NOMO-1 treated with DMSO at 0.1 percent for 48 hours (cell line): ENCODE results near the gene PMP22.
A peak's percentile ranks its signal among the peaks of the same experiment; 100 is the strongest.
"Not testable (repeated sequence)": the region's sequence is repeated elsewhere in the genome, so short reads cannot be mapped to it uniquely, and the experiment has no call there.

Experiments
- DNase-seq: peaks from one replicate; lab custom pipeline; 2025; ENCODE audit not compliant: unreplicated experiment; lab: John Stamatoyannopoulos, UW

Gene PMP22

DNA sequence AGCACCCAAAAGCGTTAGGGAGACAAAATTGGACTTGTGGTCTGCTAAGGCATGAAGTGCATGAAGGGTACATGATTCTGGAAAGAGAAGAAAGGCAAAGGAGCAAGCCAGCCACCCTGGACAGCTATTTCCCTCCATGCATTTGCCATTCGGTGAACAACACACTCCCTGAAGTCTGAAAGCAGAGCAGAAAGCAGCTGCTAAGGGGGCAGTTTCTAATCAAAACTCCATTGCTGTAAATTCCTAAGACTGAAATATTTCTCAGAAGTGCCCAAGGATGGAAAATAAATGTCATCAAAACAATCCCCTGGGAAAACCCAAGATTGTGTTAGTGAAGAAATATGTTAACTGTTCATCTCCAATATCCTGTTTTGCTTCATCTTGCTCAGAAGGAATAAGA, 44.3 kb downstream of the PMP22 start:
- DNase-seq: no peak

DNA sequence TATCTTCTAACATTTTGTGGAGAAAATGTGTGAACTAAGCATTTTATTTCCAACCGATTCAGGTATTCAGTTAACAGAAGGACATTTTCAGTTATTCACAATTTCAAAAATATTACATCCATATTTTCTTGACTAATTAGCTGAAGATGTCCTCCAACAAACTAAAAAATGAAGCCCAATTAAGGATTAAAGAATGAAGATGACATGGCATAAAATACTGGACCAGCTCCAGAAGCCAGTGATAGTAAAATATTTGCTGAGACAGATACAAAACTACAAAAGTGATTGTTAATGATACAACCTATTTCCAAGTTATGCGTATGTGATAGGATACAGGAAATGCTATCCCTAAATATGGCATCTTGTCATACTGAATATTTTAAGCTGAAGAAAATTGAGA, 48.6 kb downstream of the PMP22 start:
- no peak for DNase-seq

- DNase-seq: peak; percentile 42
These were observed 51.6 kb downstream of the PMP22 start for GRCh38 chr17:15213381-15214087.

- no peak for DNase-seq
These were observed 54.9 kb downstream of the PMP22 start for GRCh38 chr17:15210247-15210646.

- not testable (repeated sequence) for DNase-seq
These were observed 62.1 kb downstream of the PMP22 start for GRCh38 chr17:15203062-15203461.

- not testable (repeated sequence) for DNase-seq
These were observed 64.6 kb downstream of the PMP22 start for GRCh38 chr17:15200574-15200973.

- DNase-seq: no peak
These were observed 67.9 kb downstream of the PMP22 start for GRCh38 chr17:15197229-15197628.

DNA sequence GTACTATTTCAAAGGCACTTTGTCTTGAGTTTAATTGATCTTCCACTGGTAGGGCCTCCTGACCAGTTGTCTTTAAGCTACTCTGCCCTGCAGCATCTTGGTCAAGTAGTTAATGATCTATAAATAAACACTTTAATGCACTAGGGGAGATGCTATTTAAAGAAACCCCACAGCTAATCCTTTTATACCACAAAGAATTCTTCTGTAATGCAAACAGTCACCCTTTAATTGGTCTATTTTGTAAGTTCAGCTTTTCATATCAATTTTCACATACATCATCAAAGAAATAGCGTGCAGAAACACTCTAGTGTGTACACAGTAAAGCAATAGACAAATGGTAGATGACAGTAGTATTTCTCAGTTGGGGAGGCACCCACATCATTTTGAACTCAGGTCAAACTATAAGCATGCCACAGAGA, 70.3 kb downstream of the PMP22 start:
- no peak for DNase-seq

DNA sequence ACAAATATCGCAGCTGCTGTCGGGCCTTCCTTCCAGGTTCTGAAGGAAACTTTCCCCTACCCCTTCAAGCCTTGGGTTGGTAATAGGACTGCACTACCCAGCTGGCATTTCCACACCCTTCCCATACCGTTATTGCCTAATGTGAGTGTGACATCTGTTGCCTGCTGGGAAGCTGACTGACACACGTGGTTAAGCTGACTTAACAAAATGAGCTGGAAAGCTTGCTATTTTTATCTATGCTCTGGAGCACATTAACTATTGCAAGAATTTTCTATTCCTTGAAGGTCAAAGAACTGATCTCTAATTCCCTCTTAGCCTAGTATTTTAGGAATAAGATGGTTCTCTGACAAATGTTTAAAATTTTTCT, 79.5 kb downstream of the PMP22 start:
- DNase-seq: peak; percentile 4

- DNase-seq: no peak
These were observed 80.1 kb downstream of the PMP22 start for GRCh38 chr17:15184872-15185624.

DNA sequence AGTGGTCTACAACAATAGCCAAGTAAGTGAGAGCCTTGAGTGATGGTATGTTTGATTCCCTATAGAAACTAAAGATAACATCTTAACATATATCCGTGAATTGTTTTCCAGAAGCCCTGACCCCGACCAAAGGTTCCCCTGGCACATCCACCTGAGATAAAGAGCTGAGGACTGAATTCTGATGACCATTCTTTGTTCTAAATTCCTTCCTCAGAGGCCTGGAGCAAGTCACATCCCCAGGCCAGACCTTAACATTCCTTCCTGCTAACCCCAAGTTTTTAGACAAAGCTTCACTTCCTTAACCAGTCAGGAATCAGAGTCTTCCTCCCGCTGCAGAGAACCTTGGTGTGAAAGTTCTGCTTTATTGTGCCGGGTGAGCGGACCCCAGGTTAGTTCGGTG, 83.3 kb downstream of the PMP22 start:
- no peak for DNase-seq

DNA sequence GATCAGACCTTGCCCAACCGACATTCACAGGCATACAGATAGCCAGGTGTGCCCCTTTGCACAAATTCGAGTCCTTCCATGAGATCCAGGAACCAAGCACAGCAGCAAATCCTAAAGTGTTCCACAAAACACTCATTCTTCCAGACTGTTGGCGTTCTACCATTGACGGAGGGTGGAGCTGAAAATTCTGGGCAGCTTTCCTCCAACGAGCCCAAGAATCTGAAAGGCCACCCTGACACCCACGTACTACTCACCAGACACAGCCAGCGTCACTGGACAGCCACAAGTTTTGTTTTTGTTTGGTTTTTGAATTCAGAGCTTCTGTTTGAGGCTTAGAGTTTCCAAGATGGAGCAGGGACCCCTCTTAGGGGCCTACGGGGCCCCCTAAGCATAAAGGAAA, 83.8 kb downstream of the PMP22 start:
- no peak for DNase-seq

GRCh38 chr17:15180121-15180561, 85.0 kb downstream of the PMP22 start:
- DNase-seq: no peak
